Keratinocyte (primary cell): ENCODE data around the gene PROCR. TPM values are rescaled to one million over a fixed set of nuclear protein-coding genes. Genes with fewer than 3 reads are reported as not detected.
"Not testable (repeated sequence)": the region's sequence is repeated elsewhere in the genome, so short reads cannot be mapped to it uniquely, and the experiment has no call there.

Experiments used
- DNase-seq: peaks from one replicate; pipeline ENCODE4 v3.0.0-alpha.2; 2011; ENCODE audit warnings: low read depth, missing footprints, low spot score
- FAIRE-seq: peaks from 2 replicates; lab custom pipeline; 2011; peaks lifted over from hg19 to GRCh38; lab: Jason Lieb, UNC
- H2AFZ ChIP-seq: 2 replicates; pipeline ENCODE4 v1.6.0; 2012; ENCODE audit warnings: low read length, control low read depth, inconsistent platforms; ENCODE audit not compliant: control insufficient read depth
- H3K27ac ChIP-seq: 2 replicates; pipeline ENCODE4 v1.5.1; 2011; ENCODE audit warnings: low read length; ENCODE audit not compliant: control insufficient read depth, insufficient read depth
- H3K27me3 ChIP-seq: 3 replicates; pipeline ENCODE4 v1.6.0; 2011; ENCODE audit warnings: low read length; ENCODE audit not compliant: control insufficient read depth, insufficient read depth; ENCODE audit errors: extremely low read depth
- H3K36me3 ChIP-seq, 2 experiments: 2 replicates in 1 of 2; 3 replicates in 1 of 2; pipeline ENCODE4 v1.5.1; 2011; ENCODE audit warnings: low read length in 2 of 2, mild to moderate bottlenecking in 1 of 2; ENCODE audit not compliant: control insufficient read depth in 2 of 2, insufficient read depth in 2 of 2; ENCODE audit errors: extremely low read depth in 1 of 2
- H3K4me1 ChIP-seq: 3 replicates; pipeline ENCODE4 v1.5.1; 2011; ENCODE audit warnings: low read length; ENCODE audit not compliant: control insufficient read depth, insufficient read depth; ENCODE audit errors: extremely low read depth
- H3K4me2 ChIP-seq: 3 replicates; pipeline ENCODE4 v1.6.0; 2011; ENCODE audit warnings: low read depth, low read length; ENCODE audit not compliant: control insufficient read depth, insufficient read depth; ENCODE audit errors: extremely low read depth
- H3K4me3 ChIP-seq, 3 experiments: fragments of 200-600 bp in 1 of 3; sonication (generic) in 1 of 3; 2 replicates in 2 of 3; 3 replicates in 1 of 3; pipeline ENCODE4 v1.5.1; 2011 to 2016; ENCODE audit warnings: low read length in 3 of 3, mild to moderate bottlenecking in 3 of 3, control low read depth in 2 of 3, inconsistent platforms in 1 of 3, low read depth in 1 of 3, mixed read lengths in 1 of 3, mixed run types in 1 of 3, moderate library complexity in 1 of 3; ENCODE audit not compliant: control insufficient read depth in 2 of 3, insufficient read depth in 2 of 3; ENCODE audit errors: extremely low read depth in 1 of 3
- H3K79me2 ChIP-seq: 2 replicates; pipeline ENCODE4 v1.6.0; 2012; ENCODE audit warnings: low read length; ENCODE audit not compliant: control insufficient read depth, insufficient read depth
- H3K9ac ChIP-seq: 3 replicates; pipeline ENCODE4 v1.6.0; 2011; ENCODE audit warnings: low read length; ENCODE audit not compliant: control insufficient read depth, insufficient read depth; ENCODE audit errors: extremely low read depth
- H3K9me1 ChIP-seq: 3 replicates; pipeline ENCODE4 v1.6.0; 2011; ENCODE audit warnings: low read length; ENCODE audit not compliant: control insufficient read depth, insufficient read depth; ENCODE audit errors: extremely low read depth
- H3K9me3 ChIP-seq: 2 replicates; pipeline ENCODE4 v1.5.1; 2012; ENCODE audit warnings: low read depth, low read length; ENCODE audit not compliant: control insufficient read depth
- H4K20me1 ChIP-seq: 3 replicates; pipeline ENCODE4 v1.6.0; 2011; ENCODE audit warnings: low read length; ENCODE audit not compliant: control insufficient read depth, insufficient read depth; ENCODE audit errors: extremely low read depth
- EZH2 ChIP-seq: IDR thresholded peaks from one replicate; pipeline ENCODE4 v1.6.1; 2012; ENCODE audit warnings: inconsistent platforms, mild to moderate bottlenecking, low read length, moderate library complexity
- dilution Hi-C: fragments of 300-500 bp; cut with MboI; formaldehyde crosslinking; loops from one replicate; pipeline ENCODE4 v1.7.0; 2020; ENCODE audit warnings: low sequenced_read_pairs; ENCODE audit not compliant: extremely low pct_ligation_motif_present
- polyA plus RNA-seq, 5 experiments: library from polyadenylated mRNA; depleted of rRNA in 3 of 5; stranded (reverse) in 3 of 5; stranded (forward) in 1 of 5; unstranded in 1 of 5; fragments of >200 nt; gene quantifications; 1 replicate in 1 of 5; 2 replicates in 3 of 5; 3 replicates in 1 of 5; pipeline versions ENCODE4 v1.2.1 to v1.2.3, GENCODE V29; 2011 to 2012; ENCODE audit warnings: missing spikeins in 2 of 5, low read depth in 1 of 5, low replicate concordance in 1 of 5
- TF ChIP-seq, protein P1 (sequence below), 3 experiments: IDR thresholded peaks in 1 of 3; conservative IDR thresholded peaks in 1 of 3; optimal IDR thresholded peaks in 1 of 3; 2 replicates in 2 of 3; 3 replicates in 1 of 3; pipeline versions ENCODE3 to v1.5.1; 2011; ENCODE audit warnings: low read length in 3 of 3, mild to moderate bottlenecking in 3 of 3, moderate library complexity in 2 of 3, control low read depth in 1 of 3, inconsistent platforms in 1 of 3; ENCODE audit not compliant: insufficient read depth in 2 of 3; ENCODE audit errors: extremely low read depth in 1 of 3

Gene PROCR
- polyA plus RNA-seq, 1 donor (not counting 4 experiments of a cell fraction or from before 2014, with no cell fraction given), result 74.1 TPM

DNA sequence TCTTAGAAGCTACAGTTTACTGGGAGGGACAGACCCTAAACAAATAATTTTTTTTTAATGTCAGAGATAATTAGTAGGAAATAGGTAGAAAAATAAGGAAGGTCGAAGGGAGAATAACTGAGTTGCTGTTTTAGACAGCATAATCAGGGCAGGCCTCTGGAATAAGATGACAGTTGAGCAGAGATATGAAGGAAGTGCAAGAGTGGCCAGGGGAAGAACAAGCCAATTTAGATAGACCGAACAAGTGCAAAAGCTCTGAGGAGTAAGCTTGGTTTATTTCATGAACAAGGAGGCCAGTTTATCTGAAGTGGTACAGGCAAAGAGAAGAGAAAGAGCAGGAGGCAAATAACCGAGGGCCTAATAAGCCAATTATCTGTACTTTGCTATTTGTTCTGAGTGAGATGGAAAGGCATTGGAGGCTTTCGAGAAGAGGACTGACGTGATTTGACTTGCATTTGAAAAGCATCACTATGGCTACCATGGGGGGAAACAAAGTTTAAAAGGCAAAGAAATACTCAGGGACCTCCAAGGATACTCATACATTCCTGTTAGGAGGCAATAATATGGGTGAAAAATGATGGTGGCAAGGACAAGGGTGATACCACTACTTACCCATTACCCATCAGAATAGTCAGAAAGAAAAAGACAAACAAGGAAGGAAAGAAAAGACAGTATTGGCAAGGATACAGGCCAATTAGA, 19.7 kb downstream of the PROCR start:
- no peaks in the 10 kb centered on the region for H3K79me2 ChIP-seq
- FAIRE-seq (no peak), DNase-seq (no peak)
- no peak overlapping the region for H3K9ac ChIP-seq
- H3K27me3 ChIP-seq, result no peaks in the 10 kb centered on the region
- dilution Hi-C loops, result loop anchor here (5.0 kb wide), 1 partner anchor 71 kb away; no protein-coding TSS in a partner anchor
- no peak overlapping the region for H3K4me3 ChIP-seq
- H3K27ac ChIP-seq, result no peak overlapping the region
- H3K4me2 ChIP-seq, result no peak overlapping the region
- no peaks in the 10 kb centered on the region for H3K36me3 ChIP-seq
- H3K9me1 ChIP-seq, result no peaks in the 10 kb centered on the region
- H3K4me1 ChIP-seq, result no peaks in the 10 kb centered on the region
- no peak overlapping the region for H2AFZ ChIP-seq
- no peaks in the 10 kb centered on the region for H4K20me1 ChIP-seq
- TF ChIP-seq, protein P1, sequence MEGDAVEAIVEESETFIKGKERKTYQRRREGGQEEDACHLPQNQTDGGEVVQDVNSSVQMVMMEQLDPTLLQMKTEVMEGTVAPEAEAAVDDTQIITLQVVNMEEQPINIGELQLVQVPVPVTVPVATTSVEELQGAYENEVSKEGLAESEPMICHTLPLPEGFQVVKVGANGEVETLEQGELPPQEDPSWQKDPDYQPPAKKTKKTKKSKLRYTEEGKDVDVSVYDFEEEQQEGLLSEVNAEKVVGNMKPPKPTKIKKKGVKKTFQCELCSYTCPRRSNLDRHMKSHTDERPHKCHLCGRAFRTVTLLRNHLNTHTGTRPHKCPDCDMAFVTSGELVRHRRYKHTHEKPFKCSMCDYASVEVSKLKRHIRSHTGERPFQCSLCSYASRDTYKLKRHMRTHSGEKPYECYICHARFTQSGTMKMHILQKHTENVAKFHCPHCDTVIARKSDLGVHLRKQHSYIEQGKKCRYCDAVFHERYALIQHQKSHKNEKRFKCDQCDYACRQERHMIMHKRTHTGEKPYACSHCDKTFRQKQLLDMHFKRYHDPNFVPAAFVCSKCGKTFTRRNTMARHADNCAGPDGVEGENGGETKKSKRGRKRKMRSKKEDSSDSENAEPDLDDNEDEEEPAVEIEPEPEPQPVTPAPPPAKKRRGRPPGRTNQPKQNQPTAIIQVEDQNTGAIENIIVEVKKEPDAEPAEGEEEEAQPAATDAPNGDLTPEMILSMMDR (optimal IDR thresholded peaks at IDR 0.05 in 1 of 3, IDR thresholded peaks at IDR 0.05 in 1 of 3, conservative IDR thresholded peaks at IDR 0.05 in 1 of 3; ENCODE audit: extremely low read depth in 1 of 3, insufficient read depth in 2 of 3, low read length in 3 of 3), result no peak
- no peak for TF ChIP-seq EZH2
- H3K9me3 ChIP-seq, result no peaks in the 10 kb centered on the region

DNA sequence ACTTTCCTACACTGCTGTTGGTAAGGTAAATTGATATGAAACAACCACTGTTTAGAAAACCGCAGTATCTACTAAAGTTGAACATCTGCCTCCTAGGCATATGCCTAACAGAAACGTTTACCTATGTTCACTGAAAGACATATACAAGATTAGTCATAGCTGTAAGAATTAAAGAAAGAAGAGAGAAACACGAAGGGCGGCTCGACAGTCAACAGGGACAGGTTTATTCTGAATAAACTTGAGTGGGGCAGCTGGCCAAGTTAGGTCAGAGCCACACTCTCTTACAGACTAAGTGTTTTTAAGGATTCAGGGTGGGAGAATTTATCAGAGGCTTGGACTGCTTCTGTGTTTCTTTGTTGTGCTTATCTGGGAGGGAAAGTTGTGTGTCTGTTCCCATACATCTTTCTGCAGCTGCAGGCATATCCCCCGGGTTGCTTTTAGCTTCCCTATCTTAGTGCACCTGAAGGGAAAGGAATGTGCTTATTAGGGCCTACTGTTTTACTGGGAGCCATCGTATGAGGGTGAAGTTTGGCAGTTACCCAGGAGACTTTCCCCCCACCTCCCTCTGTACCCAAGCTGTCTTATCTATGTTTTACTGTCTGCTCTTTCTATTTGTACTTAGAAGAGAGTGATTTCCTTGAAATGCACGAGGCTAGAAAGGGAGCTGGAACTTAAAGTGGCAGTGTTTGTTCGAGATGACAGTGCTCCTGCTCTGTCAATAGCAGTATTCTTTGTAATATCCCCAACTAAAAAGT, 20.4 kb downstream of the PROCR start:
- no peak overlapping the region for H3K9ac ChIP-seq
- DNase-seq, result no peak
- H3K79me2 ChIP-seq, result no peaks in the 10 kb centered on the region
- H3K4me1 ChIP-seq, result no peaks in the 10 kb centered on the region
- no peaks in the 10 kb centered on the region for H3K9me3 ChIP-seq
- no peak for FAIRE-seq
- TF ChIP-seq EZH2, result no peak
- TF ChIP-seq, protein P1 (optimal IDR thresholded peaks at IDR 0.05 in 1 of 3, IDR thresholded peaks at IDR 0.05 in 1 of 3, conservative IDR thresholded peaks at IDR 0.05 in 1 of 3; ENCODE audit: extremely low read depth in 1 of 3, insufficient read depth in 2 of 3, low read length in 3 of 3), result no peak
- no peak overlapping the region for H3K27ac ChIP-seq
- H3K36me3 ChIP-seq, result no peaks in the 10 kb centered on the region
- H2AFZ ChIP-seq, result no peak overlapping the region
- H3K4me3 ChIP-seq, result no peak overlapping the region
- H3K4me2 ChIP-seq, result no peak overlapping the region
- no peaks in the 10 kb centered on the region for H4K20me1 ChIP-seq
- H3K27me3 ChIP-seq, result no peaks in the 10 kb centered on the region
- dilution Hi-C loops, result loop anchor here (5.0 kb wide), 1 partner anchor 70 kb away; no protein-coding TSS in a partner anchor
- no peaks in the 10 kb centered on the region for H3K9me1 ChIP-seq

DNA sequence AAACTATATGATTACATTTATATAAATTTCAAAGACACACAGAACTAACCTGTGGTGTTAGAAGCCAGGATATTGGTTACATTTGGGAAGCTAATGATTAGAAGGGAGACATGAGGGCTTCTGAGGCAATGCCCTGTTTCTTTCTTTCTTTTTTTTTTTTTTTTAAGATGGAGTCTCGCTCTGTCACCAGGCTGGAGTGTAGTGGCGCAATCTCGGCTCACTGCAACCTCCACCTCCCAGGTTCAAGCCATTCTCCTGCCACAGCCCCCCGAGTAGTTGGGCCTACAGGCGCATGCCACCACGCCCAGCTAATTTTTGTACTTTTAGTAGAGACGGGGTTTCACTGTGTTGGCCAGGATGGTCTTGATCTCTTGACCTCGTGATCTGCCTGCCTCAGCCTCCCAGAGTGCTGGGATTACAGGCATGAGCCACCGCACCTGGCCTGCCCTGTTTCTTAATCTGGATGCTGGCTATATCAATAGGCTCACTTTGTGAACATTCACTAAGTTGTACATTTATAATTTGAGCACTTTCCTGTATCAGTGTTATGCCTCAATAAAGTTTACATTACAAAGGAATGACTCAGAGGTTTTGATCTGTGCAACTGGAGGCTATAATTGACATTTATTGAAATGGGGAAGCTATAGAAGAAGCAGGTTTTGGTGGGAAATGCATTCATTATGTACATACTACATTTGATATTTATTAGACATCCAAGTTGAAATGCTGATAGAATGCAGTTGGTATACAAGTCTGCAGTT, 21.3 kb downstream of the PROCR start:
- dilution Hi-C loops, result loop anchor here (5.0 kb wide), 1 partner anchor 69 kb away; no protein-coding TSS in a partner anchor
- H3K36me3 ChIP-seq, H3K79me2 ChIP-seq, H2AFZ ChIP-seq, H3K27me3 ChIP-seq, H3K9me3 ChIP-seq, H4K20me1 ChIP-seq, H3K9ac ChIP-seq, H3K4me3 ChIP-seq, H3K4me2 ChIP-seq, H3K9me1 ChIP-seq, DNase-seq, H3K4me1 ChIP-seq, H3K27ac ChIP-seq, FAIRE-seq: not testable (repeated sequence)
